HepG2 (cell line): ENCODE measurements around the gene VEGFB. TPM values are rescaled to one million over a fixed set of nuclear protein-coding genes. Genes with fewer than 3 reads are reported as not detected.

Experiments
- AGO1 ChIP-seq: fragments of 200-400 bp; formaldehyde crosslinking; IDR thresholded peaks from 2 replicates; pipeline ENCODE4 v1.6.1; 2017; ENCODE audit warnings: mild to moderate bottlenecking, low read depth, low read length, moderate library complexity; ENCODE audit not compliant: poor library complexity, severe bottlenecking
- BHLHE40 ChIP-seq: IDR thresholded peaks from 2 replicates; pipeline ENCODE4 v1.6.1; 2011; ENCODE audit warnings: low read length, improper control_type of control experiment
- BRD4 ChIP-seq: sonication (generic); formaldehyde crosslinking; IDR thresholded peaks from 2 replicates; pipeline ENCODE4 v1.4.0; 2020; ENCODE audit warnings: missing genetic modification reagents
- EHMT2 ChIP-seq: fragments of 200-600 bp; sonication (generic); IDR thresholded peaks from 2 replicates; pipeline ENCODE4 v1.7.0; 2017; ENCODE audit warnings: antibody characterized with exemption, low read depth, low read length, borderline replicate concordance
- FOSL2 ChIP-seq: sonication (generic); formaldehyde crosslinking; IDR thresholded peaks from 2 replicates; pipeline ENCODE4 v1.4.0; 2020; ENCODE audit warnings: missing genetic modification reagents
- KLF11 ChIP-seq: IDR thresholded peaks from 2 replicates; pipeline ENCODE4 v1.6.1; 2016; ENCODE audit warnings: missing compliant biosample characterization
- NBN ChIP-seq: fragments of 450-650 bp; conservative IDR thresholded peaks from 2 replicates; pipeline ENCODE4 v1.6.1; 2017
- PLRG1 ChIP-seq: fragments of 450-650 bp; conservative IDR thresholded peaks from 2 replicates; pipeline ENCODE4 v1.6.1; 2016
- POLR2AphosphoS5 ChIP-seq: IDR thresholded peaks from 2 replicates; pipeline ENCODE4 v1.6.1; 2012; ENCODE audit warnings: low read depth, low read length
- SOX13 ChIP-seq, 3 experiments: fragments of 450-650 bp in 1 of 3; sonication (generic) in 1 of 3; formaldehyde crosslinking in 1 of 3; IDR thresholded peaks in 2 of 3; conservative IDR thresholded peaks in 1 of 3; 2 replicates each; pipeline versions ENCODE4 v1.5.0 to v1.6.1; 2016 to 2020; ENCODE audit warnings: antibody characterized with exemption in 1 of 3, mild to moderate bottlenecking in 1 of 3, missing compliant biosample characterization in 1 of 3, missing genetic modification reagents in 1 of 3, moderate library complexity in 1 of 3
- SRSF1 ChIP-seq: fragments of 200-400 bp; formaldehyde crosslinking; optimal IDR thresholded peaks from 2 replicates; pipeline ENCODE3; 2017; ENCODE audit warnings: mild to moderate bottlenecking, low read depth, low read length, moderate library complexity
- ZNF234 ChIP-seq: sonication (generic); formaldehyde crosslinking; conservative IDR thresholded peaks from 2 replicates; pipeline ENCODE4 v1.5.1; 2020; ENCODE audit warnings: mild to moderate bottlenecking, missing genetic modification reagents
- ZNF260 ChIP-seq: sonication (generic); formaldehyde crosslinking; IDR thresholded peaks from 2 replicates; pipeline ENCODE4 v1.4.0; 2020; ENCODE audit warnings: missing genetic modification reagents, low read depth, mild to moderate bottlenecking, borderline replicate concordance
- ZNF766 ChIP-seq: sonication (generic); formaldehyde crosslinking; IDR thresholded peaks from 2 replicates; pipeline ENCODE4 v1.5.0; 2020; ENCODE audit warnings: missing genetic modification reagents, borderline replicate concordance
- ZNF776 ChIP-seq: sonication (generic); formaldehyde crosslinking; IDR thresholded peaks from 2 replicates; pipeline ENCODE4 v1.4.0; 2020; ENCODE audit warnings: mild to moderate bottlenecking, missing genetic modification reagents
- polyA plus RNA-seq, 8 experiments: library from polyadenylated mRNA; depleted of rRNA in 3 of 8; stranded (reverse) in 7 of 8; unstranded in 1 of 8; fragments of >200 nt; fragmentation: Illumina TruSeq in 4 of 8; extraction: Trizol in 4 of 8; gene quantifications; 2 replicates each; pipeline versions ENCODE4 v1.2.1 to v1.2.3, GENCODE V29; 2011 to 2016; ENCODE audit warnings: low read depth in 4 of 8, missing spikeins in 1 of 8, mixed read lengths in 1 of 8; ENCODE audit not compliant: insufficient read depth in 1 of 8
- total RNA-seq, 5 experiments: library from RNA; depleted of rRNA; stranded (reverse); fragments of >200 nt; fragmentation: Illumina TruSeq; extraction: Trizol; gene quantifications; 2 replicates each; pipeline ENCODE4 v1.2.3, GENCODE V29; 2016; ENCODE audit warnings: low read depth in 1 of 5
- TF ChIP-seq, protein P1 (sequence below): IDR thresholded peaks from 2 replicates; pipeline ENCODE4 v1.6.1; 2018; ENCODE audit warnings: missing genetic modification reagents, mild to moderate bottlenecking, missing compliant biosample characterization
- TF ChIP-seq, protein P2 (sequence below): sonication (generic); formaldehyde crosslinking; IDR thresholded peaks from 2 replicates; pipeline ENCODE4 v1.8.1; 2023; ENCODE audit warnings: mild to moderate bottlenecking, missing genetic modification reagents

Gene VEGFB
- total and polyA plus RNA-seq, 2 of the 13 experiments (the other 11 are each of a cell fraction or from before 2014, with no cell fraction given): 9.0 to 11.3 TPM

DNA sequence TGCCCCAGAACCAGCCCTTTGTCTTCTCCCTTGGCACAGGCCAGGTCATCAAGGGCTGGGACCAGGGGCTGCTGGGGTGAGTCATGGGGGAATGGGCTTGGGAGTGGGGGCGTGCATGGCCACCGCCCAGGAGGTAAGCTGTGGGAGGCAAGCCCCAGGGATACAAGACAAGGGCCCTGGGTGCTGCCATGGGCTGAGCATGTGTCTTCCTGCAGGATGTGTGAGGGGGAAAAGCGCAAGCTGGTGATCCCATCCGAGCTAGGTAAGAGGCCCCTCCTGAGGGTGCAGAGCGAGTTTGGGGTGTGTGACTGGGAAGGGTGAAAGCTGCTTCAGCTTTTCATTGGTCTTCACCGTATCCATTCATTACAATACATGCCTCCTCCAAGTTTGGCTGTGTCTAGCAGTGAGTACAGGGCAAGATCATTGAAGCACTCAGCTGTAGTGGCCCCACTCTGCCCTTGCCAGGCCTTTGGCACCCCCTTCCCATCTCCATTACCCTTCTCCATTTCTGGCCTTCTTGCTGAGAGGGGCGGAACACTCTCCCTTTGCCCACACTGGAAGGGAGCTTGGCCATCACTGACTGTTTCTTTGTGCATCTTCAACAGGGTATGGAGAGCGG lies 9.0 kb downstream of the VEGFB start (continued):
- no peak for TF ChIP-seq SOX13 (IDR thresholded peaks at IDR 0.05)
- TF ChIP-seq SOX13 (CRISPR knock-in tag; conservative IDR thresholded peaks at IDR 0.05 in 1 of 2, IDR thresholded peaks at IDR 0.05 in 1 of 2): no peak
- 0 out of 2 replicates have a peak, but pooled peaks have one; percentile 17 for TF ChIP-seq FOSL2 (CRISPR knock-in tag)
- no peak for TF ChIP-seq EHMT2
- TF ChIP-seq, protein P1, sequence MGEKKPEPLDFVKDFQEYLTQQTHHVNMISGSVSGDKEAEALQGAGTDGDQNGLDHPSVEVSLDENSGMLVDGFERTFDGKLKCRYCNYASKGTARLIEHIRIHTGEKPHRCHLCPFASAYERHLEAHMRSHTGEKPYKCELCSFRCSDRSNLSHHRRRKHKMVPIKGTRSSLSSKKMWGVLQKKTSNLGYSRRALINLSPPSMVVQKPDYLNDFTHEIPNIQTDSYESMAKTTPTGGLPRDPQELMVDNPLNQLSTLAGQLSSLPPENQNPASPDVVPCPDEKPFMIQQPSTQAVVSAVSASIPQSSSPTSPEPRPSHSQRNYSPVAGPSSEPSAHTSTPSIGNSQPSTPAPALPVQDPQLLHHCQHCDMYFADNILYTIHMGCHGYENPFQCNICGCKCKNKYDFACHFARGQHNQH (CRISPR knock-in tag): no peak
- no peak for TF ChIP-seq ZNF260 (CRISPR knock-in tag)
- TF ChIP-seq, protein P2, sequence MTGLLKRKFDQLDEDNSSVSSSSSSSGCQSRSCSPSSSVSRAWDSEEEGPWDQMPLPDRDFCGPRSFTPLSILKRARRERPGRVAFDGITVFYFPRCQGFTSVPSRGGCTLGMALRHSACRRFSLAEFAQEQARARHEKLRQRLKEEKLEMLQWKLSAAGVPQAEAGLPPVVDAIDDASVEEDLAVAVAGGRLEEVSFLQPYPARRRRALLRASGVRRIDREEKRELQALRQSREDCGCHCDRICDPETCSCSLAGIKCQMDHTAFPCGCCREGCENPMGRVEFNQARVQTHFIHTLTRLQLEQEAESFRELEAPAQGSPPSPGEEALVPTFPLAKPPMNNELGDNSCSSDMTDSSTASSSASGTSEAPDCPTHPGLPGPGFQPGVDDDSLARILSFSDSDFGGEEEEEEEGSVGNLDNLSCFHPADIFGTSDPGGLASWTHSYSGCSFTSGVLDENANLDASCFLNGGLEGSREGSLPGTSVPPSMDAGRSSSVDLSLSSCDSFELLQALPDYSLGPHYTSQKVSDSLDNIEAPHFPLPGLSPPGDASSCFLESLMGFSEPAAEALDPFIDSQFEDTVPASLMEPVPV (CRISPR knock-in tag): no peak
- TF ChIP-seq ZNF234: no peak
- TF ChIP-seq NBN: no peak
- no peak for TF ChIP-seq ZNF766 (CRISPR knock-in tag)
- no peak for TF ChIP-seq BRD4 (CRISPR knock-in tag)
- TF ChIP-seq AGO1: peak; percentile 83
- TF ChIP-seq ZNF776: no peak
- TF ChIP-seq PLRG1: no peak
- TF ChIP-seq KLF11 (CRISPR knock-in tag): no peak
- TF ChIP-seq SRSF1: no peak
- peak; percentile 28; the same call in 1 of the 2 replicates for TF ChIP-seq POLR2AphosphoS5
- TF ChIP-seq BHLHE40: no peak
